HCT116 (cell line): ENCODE measurements around the gene CUEDC2. TPM values are rescaled to one million over a fixed set of nuclear protein-coding genes. Genes with fewer than 3 reads are reported as not detected.

Source experiments
- ATAC-seq: fragments of 200-7000 bp; cut with Tn5 transposase; 2 replicates; pipeline ENCODE4 v1.9.1; 2020; ENCODE audit warnings: mild to moderate bottlenecking, moderate library complexity
- BruUV-seq: library from RNA; stranded (reverse); fragments of 400-500 nt; replicated peaks from 2 replicates; lab custom pipeline; 2021; lab: Mats Ljungman, UMichigan
- CTCF ChIA-PET: fragments of 300-600 bp; sonication (Branson Sonifier 250); formaldehyde crosslinking; loops from one replicate; lab custom pipeline; 2021; ENCODE audit warnings: antibody characterized with exemption; lab: Charles Lee
- POLR2A ChIA-PET: fragments of 300-600, 350-600 bp; sonication (Branson Sonifier 250); formaldehyde crosslinking; loops from one replicate; lab custom pipeline; 2021; ENCODE audit warnings: antibody characterized with exemption; lab: Charles Lee
- RAD21 ChIA-PET, 2 experiments: fragments of 300-600 bp; sonication (Branson Sonifier 250); formaldehyde crosslinking; loops; one replicate each; lab custom pipeline; 2023; ENCODE audit warnings: low total read pairs in 2 of 2; ENCODE audit not compliant: uncharacterized antibody in 2 of 2, unreplicated experiment in 2 of 2, low non-redundant PET in 1 of 2; lab: Charles Lee
- DNase-seq: peaks from one replicate; pipeline ENCODE4 v3.0.0-alpha.2; 2010; ENCODE audit warnings: low read depth, low spot score
- H2AFZ ChIP-seq: fragments of 200-600 bp; shearing (Covaris generic), sonication (generic); 2 replicates; pipeline ENCODE4 v1.6.1; 2017; ENCODE audit warnings: low read depth, mixed run types, mixed read lengths, antibody characterized with exemption, low read length; ENCODE audit not compliant: poor library complexity, severe bottlenecking
- H3K27ac ChIP-seq: 2 replicates; pipeline ENCODE4 v1.5.1; 2012; ENCODE audit warnings: low read depth, low read length
- H3K27me3 ChIP-seq: fragments of 200-600 bp; sonication (generic); 2 replicates; pipeline ENCODE4 v1.6.1; 2016; ENCODE audit warnings: mixed run types, low read length, mixed read lengths; ENCODE audit not compliant: insufficient read depth
- H3K36me3 ChIP-seq, 2 experiments: fragments of 200-500 bp in 1 of 2; fragments of 200-600 bp in 1 of 2; sonication (Bioruptor generic) in 1 of 2; sonication (generic) in 1 of 2; 2 replicates each; pipeline versions ENCODE4 v1.5.1 to v1.6.1; 2014 to 2016; ENCODE audit warnings: low read length in 2 of 2, inconsistent platforms in 1 of 2, mixed read lengths in 1 of 2, mixed run types in 1 of 2; ENCODE audit not compliant: insufficient read depth in 2 of 2, control insufficient read depth in 1 of 2
- H3K4me1 ChIP-seq, 2 experiments: fragments of 200-600 bp in 1 of 2; sonication (generic) in 1 of 2; 2 replicates each; pipeline versions ENCODE4 v1.5.1 to v1.6.1; 2012 to 2017; ENCODE audit warnings: low read length in 2 of 2, inconsistent platforms in 1 of 2, mild to moderate bottlenecking in 1 of 2, mixed read lengths in 1 of 2, mixed run types in 1 of 2, moderate library complexity in 1 of 2; ENCODE audit not compliant: insufficient read depth in 2 of 2, control insufficient read depth in 1 of 2
- H3K4me2 ChIP-seq: fragments of 200-600 bp; sonication (generic); 2 replicates; pipeline ENCODE4 v1.6.1; 2017; ENCODE audit warnings: mixed run types, low read length, mixed read lengths
- H3K4me3 ChIP-seq, 2 experiments: fragments of 200-600 bp in 1 of 2; sonication (generic) in 1 of 2; replicated peaks in 1 of 2; 2 replicates each; pipeline ENCODE4 v1.5.1; 2011 to 2016; ENCODE audit warnings: low read length in 2 of 2, control low read depth in 1 of 2, low read depth in 1 of 2, mild to moderate bottlenecking in 1 of 2, mixed read lengths in 1 of 2, mixed run types in 1 of 2
- H3K79me2 ChIP-seq: fragments of 200-600 bp; sonication (generic); 2 replicates; pipeline ENCODE4 v1.6.1; 2017; ENCODE audit warnings: mild to moderate bottlenecking, mixed run types, low read length, moderate library complexity, mixed read lengths; ENCODE audit not compliant: insufficient read depth
- H3K9ac ChIP-seq: fragments of 200-600 bp; sonication (generic); 2 replicates; pipeline ENCODE4 v1.6.1; 2016; ENCODE audit warnings: low read length, mixed read lengths
- H3K9me2 ChIP-seq: fragments of 200-600 bp; sonication (generic), shearing (Covaris generic); 2 replicates; pipeline ENCODE4 v1.6.1; 2017; ENCODE audit warnings: mixed run types, mild to moderate bottlenecking, moderate library complexity; ENCODE audit not compliant: insufficient read depth
- H3K9me3 ChIP-seq, 2 experiments: fragments of 200-500 bp in 1 of 2; fragments of 200-600 bp in 1 of 2; sonication (Bioruptor generic) in 1 of 2; sonication (generic) in 1 of 2; 2 replicates each; pipeline ENCODE4 v1.6.1; 2014 to 2017; ENCODE audit warnings: low read length in 2 of 2, mixed read lengths in 2 of 2, inconsistent platforms in 1 of 2, low read depth in 1 of 2, mild to moderate bottlenecking in 1 of 2, mixed run types in 1 of 2, moderate library complexity in 1 of 2; ENCODE audit not compliant: control insufficient read depth in 1 of 2, insufficient read depth in 1 of 2
- H4K20me1 ChIP-seq: fragments of 200-600 bp; sonication (generic), shearing (Covaris generic); 2 replicates; pipeline ENCODE4 v1.6.1; 2017; ENCODE audit warnings: mixed run types, mild to moderate bottlenecking, moderate library complexity; ENCODE audit not compliant: insufficient read depth
- CBX3 ChIP-seq: IDR thresholded peaks from 2 replicates; pipeline ENCODE4 v1.6.1; 2012; ENCODE audit warnings: low read depth
- CEBPB ChIP-seq: IDR thresholded peaks from 2 replicates; pipeline ENCODE4 v1.6.1; 2012; ENCODE audit warnings: low read depth
- ELF1 ChIP-seq: IDR thresholded peaks from 2 replicates; pipeline ENCODE4 v1.6.1; 2012; ENCODE audit warnings: low read depth, borderline replicate concordance
- EZH2 ChIP-seq: fragments of 200-600 bp; sonication (generic); IDR thresholded peaks from 2 replicates; pipeline ENCODE4 v1.6.1; 2017; ENCODE audit warnings: antibody characterized with exemption, mixed run types
- POLR2AphosphoS5 ChIP-seq: IDR thresholded peaks from 2 replicates; pipeline ENCODE4 v1.6.1; 2011; ENCODE audit warnings: mild to moderate bottlenecking, low read depth, low read length, moderate library complexity
- SP1 ChIP-seq: IDR thresholded peaks from 2 replicates; pipeline ENCODE4 v1.6.1; 2012; ENCODE audit warnings: low read depth
- YY1 ChIP-seq: IDR thresholded peaks from 2 replicates; pipeline ENCODE4 v1.6.1; 2011; ENCODE audit warnings: low read length, low read depth, moderate library complexity, mild to moderate bottlenecking; ENCODE audit not compliant: insufficient replicate concordance; ENCODE audit errors: extremely low read depth
- ZNF274 ChIP-seq: fragments of 200-500 bp; sonication (Bioruptor generic); IDR thresholded peaks from 2 replicates; pipeline ENCODE4 v1.6.1; 2014; ENCODE audit warnings: mild to moderate bottlenecking, low read depth, low read length, inconsistent platforms
- intact Hi-C: fragments of 100-400 bp; cut with micrococcal nuclease; formaldehyde crosslinking; loops from 2 replicates; pipeline ENCODE4 v1.10.0; 2022
- total RNA-seq: library from RNA; stranded (reverse); gene quantifications from one replicate; pipeline ENCODE4 v1.2.1, GENCODE V29; 2021; ENCODE audit not compliant: unreplicated experiment
- TF ChIP-seq, protein P1 (sequence below), 3 experiments: fragments of 200-600 bp in 1 of 3; sonication (generic) in 1 of 3; IDR thresholded peaks in 2 of 3; conservative IDR thresholded peaks in 1 of 3; 2 replicates each; pipeline ENCODE4 v1.5.1; 2012 to 2017; ENCODE audit warnings: low read depth in 2 of 3, low read length in 2 of 3, antibody characterized with exemption in 1 of 3, borderline replicate concordance in 1 of 3, control low read depth in 1 of 3, mild to moderate bottlenecking in 1 of 3, mixed read lengths in 1 of 3, mixed run types in 1 of 3, moderate library complexity in 1 of 3; ENCODE audit not compliant: insufficient read depth in 1 of 3

CUEDC2 gene
- total RNA-seq, 1 experiment from 2014 or later, result 96.7 TPM

DNA sequence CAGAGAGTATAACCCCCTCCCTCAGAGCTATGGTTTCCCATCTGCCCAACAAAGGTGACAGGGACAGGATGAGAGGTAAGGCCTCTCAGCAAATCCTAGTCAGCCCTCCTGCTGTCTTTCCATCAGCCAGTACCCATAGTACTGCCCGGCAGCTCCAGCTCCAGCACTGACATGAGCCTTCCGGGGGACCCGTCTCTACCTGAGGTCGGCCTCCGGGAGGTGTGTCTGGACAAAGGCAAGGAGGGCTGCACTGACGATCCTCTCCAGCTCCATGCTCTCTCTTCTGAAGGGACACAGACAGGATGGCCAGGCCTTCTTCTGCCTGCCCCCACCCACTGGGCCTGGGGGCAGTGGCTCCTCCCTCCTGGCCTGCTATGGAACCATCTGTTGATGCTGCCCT, 7.5 kb downstream of the CUEDC2 start:
- no peaks in the 10 kb centered on the region for H3K9me3 ChIP-seq
- ChIA-PET POLR2A (interaction anchor here (1.2 kb wide), 1 partner anchor 29 kb away, joined by 3 read pairs; the partner anchor contains the start of gene NFKB2), CTCF (no interaction called here), RAD21 (no interaction called here)
- H3K27me3 ChIP-seq, result no peaks in the 10 kb centered on the region
- no peak for ATAC-seq
- peaks cover 12 to 32% of the 10 kb centered on the region in 2 experiments; a peak in 3 of 4 replicates for H3K4me1 ChIP-seq
- BruUV-seq, result no TSS peak
- DNase-seq, result no peak
- no peak overlapping the region for H3K9ac ChIP-seq
- TF ChIP-seq YY1 (no peak), ZNF274 (no peak), ELF1 (no peak), EZH2 (no peak)
- H2AFZ ChIP-seq, result no peak overlapping the region
- H3K4me2 ChIP-seq, result no peak overlapping the region
- H3K27ac ChIP-seq, result no peak overlapping the region
- intact Hi-C loops, result loop anchor here (5.0 kb wide), 1 partner anchor 37 kb away; no protein-coding TSS in a partner anchor
- no peaks in the 10 kb centered on the region for H4K20me1 ChIP-seq
- no peaks in the 10 kb centered on the region for H3K9me2 ChIP-seq
- peaks cover 0 to 11% of the 10 kb centered on the region in 2 experiments; a peak in 1 of 4 replicates for H3K36me3 ChIP-seq
- peaks cover 11% of the 10 kb centered on the region for H3K79me2 ChIP-seq
- no peak overlapping the region for H3K4me3 ChIP-seq

DNA sequence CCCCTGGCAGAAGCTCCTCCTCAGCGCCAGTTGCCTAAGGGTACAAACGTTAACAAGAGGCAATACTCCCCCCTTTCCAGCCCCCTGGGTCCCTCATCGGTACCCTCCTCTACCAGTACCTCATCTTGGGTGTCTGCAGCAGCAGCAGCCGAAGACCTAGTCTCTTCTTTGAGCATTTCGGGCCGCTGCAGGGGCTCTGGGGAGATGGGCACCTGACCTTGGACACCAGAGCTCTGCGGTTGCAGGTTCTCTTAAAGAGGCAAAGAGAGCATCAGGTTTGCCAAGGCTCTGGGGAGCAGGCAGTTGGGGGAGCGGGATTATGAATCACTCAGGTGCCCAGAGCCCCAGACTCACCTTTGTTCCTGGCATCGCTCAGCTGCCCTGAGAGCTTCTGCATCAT, 8.2 kb downstream of the CUEDC2 start:
- no peak overlapping the region for H3K27ac ChIP-seq
- H3K4me1 ChIP-seq, result peaks cover 15 to 40% of the 10 kb centered on the region in 2 experiments; a peak in 3 of 4 replicates
- CTCF ChIA-PET, result interaction anchor here (1.2 to 4.7 kb wide), 4 partner anchors 14 to 194 kb away, joined by 3 to 98 read pairs (median 16); partner anchors contain the start of gene NFKB2
- RAD21 ChIA-PET, result no interaction called here
- BruUV-seq, result no TSS peak
- no peak overlapping the region for H3K4me2 ChIP-seq
- H4K20me1 ChIP-seq, result no peaks in the 10 kb centered on the region
- ATAC-seq (no peak), DNase-seq (no peak)
- H3K9me3 ChIP-seq, result no peaks in the 10 kb centered on the region
- POLR2A ChIA-PET, result interaction anchor here (1.2 kb wide), 1 partner anchor 29 kb away, joined by 3 read pairs; the partner anchor contains the start of gene NFKB2
- H3K36me3 ChIP-seq, result peaks cover 0 to 11% of the 10 kb centered on the region in 2 experiments; a peak in 1 of 4 replicates
- no peaks in the 10 kb centered on the region for H3K9me2 ChIP-seq
- no peak overlapping the region for H2AFZ ChIP-seq
- H3K27me3 ChIP-seq, result no peaks in the 10 kb centered on the region
- H3K9ac ChIP-seq, result no peak overlapping the region
- TF ChIP-seq, protein P1, sequence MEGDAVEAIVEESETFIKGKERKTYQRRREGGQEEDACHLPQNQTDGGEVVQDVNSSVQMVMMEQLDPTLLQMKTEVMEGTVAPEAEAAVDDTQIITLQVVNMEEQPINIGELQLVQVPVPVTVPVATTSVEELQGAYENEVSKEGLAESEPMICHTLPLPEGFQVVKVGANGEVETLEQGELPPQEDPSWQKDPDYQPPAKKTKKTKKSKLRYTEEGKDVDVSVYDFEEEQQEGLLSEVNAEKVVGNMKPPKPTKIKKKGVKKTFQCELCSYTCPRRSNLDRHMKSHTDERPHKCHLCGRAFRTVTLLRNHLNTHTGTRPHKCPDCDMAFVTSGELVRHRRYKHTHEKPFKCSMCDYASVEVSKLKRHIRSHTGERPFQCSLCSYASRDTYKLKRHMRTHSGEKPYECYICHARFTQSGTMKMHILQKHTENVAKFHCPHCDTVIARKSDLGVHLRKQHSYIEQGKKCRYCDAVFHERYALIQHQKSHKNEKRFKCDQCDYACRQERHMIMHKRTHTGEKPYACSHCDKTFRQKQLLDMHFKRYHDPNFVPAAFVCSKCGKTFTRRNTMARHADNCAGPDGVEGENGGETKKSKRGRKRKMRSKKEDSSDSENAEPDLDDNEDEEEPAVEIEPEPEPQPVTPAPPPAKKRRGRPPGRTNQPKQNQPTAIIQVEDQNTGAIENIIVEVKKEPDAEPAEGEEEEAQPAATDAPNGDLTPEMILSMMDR (IDR thresholded peaks at IDR 0.05 in 2 of 3, conservative IDR thresholded peaks at IDR 0.05 in 1 of 3; ENCODE audit: borderline replicate concordance in 1 of 3, insufficient read depth in 1 of 3, low read depth in 2 of 3, low read length in 2 of 3), result no peak
- no peak for TF ChIP-seq POLR2AphosphoS5
- TF ChIP-seq SP1, result no peak
- no peak for TF ChIP-seq CBX3
- TF ChIP-seq CEBPB, result no peak
- no peak overlapping the region for H3K4me3 ChIP-seq
- intact Hi-C loops, result loop anchor here (5.0 kb wide), 1 partner anchor 38 kb away; no protein-coding TSS in a partner anchor
- peaks cover 11% of the 10 kb centered on the region for H3K79me2 ChIP-seq
